GM12872 (cell line): ENCODE results near the gene SCGB3A2.

ENCODE experiments used
- TF ChIP-seq, protein P1 (sequence below): IDR thresholded peaks from 3 replicates; pipeline ENCODE4 v1.5.1; 2011; ENCODE audit warnings: low read depth, mild to moderate bottlenecking, low read length, moderate library complexity; ENCODE audit not compliant: insufficient read depth

Gene SCGB3A2

GRCh38 chr5:147854894-147855773, 23.4 kb upstream of the SCGB3A2 start:
- TF ChIP-seq, protein P1, sequence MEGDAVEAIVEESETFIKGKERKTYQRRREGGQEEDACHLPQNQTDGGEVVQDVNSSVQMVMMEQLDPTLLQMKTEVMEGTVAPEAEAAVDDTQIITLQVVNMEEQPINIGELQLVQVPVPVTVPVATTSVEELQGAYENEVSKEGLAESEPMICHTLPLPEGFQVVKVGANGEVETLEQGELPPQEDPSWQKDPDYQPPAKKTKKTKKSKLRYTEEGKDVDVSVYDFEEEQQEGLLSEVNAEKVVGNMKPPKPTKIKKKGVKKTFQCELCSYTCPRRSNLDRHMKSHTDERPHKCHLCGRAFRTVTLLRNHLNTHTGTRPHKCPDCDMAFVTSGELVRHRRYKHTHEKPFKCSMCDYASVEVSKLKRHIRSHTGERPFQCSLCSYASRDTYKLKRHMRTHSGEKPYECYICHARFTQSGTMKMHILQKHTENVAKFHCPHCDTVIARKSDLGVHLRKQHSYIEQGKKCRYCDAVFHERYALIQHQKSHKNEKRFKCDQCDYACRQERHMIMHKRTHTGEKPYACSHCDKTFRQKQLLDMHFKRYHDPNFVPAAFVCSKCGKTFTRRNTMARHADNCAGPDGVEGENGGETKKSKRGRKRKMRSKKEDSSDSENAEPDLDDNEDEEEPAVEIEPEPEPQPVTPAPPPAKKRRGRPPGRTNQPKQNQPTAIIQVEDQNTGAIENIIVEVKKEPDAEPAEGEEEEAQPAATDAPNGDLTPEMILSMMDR, result no peak

DNA sequence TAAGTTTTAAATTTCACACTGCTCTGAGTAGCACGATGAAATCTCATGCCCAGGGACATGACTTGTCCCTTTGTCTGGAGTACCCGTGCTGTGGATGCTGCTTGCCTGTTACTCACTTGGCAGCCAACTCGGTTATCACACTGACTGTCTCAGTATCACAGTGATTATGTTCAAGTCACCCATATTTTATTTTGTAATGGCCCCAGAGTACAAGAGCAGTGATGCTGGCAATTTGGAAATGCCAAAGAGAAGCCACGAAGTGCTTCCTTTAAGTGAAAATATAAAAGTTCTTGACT, 22.8 kb upstream of the SCGB3A2 start:
- TF ChIP-seq, protein P1, result no peak

DNA sequence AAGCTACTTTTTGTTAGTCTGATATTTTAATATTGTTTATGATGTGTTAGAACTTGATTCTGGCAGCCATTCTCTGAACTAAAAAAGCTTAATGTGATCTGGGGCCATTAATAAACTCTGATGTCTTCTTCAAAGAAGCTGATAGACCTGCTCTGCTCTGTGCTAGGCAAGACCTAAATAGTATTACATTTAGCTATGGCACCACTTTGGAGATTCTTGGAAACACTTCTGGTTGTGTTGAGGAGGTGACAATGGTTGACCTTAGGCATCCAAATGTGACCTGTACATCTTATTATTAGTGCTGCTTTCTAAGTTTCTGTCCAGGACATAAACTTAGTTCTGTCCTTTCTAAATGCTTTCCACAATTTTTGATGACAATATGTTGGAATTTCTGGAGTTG, 21.7 kb upstream of the SCGB3A2 start:
- TF ChIP-seq, protein P1, result no peak

DNA sequence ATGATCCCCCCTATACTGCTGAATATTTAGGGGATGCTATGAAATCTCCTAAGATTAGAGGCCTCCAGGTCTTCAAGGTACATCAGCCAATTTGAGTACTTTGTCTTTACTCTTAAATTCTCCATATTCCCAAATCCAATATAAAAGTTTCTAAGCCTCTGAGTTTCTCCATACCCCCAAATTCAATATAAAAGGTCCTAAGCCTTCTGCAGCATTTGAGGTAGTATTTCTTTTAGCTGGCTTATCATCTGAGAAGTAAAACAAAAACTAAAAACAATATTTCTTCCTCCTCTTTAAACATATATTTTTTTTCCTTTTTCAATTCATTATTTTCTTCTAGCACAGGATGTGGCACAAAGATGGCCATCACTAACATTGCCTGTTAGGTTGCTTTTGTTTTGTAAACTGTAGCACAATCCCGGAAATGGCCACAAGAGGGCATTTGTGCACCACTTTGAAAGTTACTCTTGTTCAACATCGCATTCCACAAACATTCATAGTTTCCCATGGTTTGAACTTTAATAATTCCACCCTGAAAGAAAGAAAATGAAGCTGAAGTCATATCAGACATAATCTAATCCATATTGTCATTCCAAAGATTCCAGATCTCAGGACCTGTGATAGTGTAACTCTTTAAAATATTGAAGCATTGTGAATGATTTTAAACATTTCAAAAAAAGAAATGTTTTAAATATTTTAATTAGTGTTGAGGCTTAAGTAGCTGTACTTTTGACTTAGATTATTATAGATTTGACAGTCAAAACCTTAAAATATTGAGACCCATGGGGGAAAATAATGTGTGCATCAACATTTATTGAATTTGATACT, 21.0 kb upstream of the SCGB3A2 start:
- TF ChIP-seq, protein P1, result peak; percentile 79

GRCh38 chr5:147858565-147858964, 19.9 kb upstream of the SCGB3A2 start:
- TF ChIP-seq, protein P1, result no peak

- TF ChIP-seq, protein P1, result no peak
Observed at GRCh38 chr5:147859962-147860640, 18.4 kb upstream of the SCGB3A2 start.

DNA sequence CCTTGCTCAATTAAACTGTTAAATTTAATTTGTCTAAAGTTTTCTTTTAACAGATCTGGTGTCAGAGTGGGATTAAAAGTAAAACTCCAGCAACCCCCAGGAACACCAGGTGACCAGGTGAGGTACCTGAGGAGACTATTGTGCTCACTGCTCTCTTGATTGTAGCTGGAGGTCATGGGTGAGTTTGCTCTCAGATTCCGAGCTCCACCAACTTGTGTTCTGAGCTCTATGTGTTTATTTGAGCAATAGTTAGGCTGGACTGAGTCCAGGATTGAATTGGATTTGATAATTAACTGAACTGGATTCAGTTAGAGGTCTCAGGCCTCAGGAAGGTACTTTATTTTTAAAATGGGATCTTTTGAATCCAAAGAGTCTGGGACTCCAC, 17.9 kb upstream of the SCGB3A2 start:
- TF ChIP-seq, protein P1, result no peak
